ENCODE measurements around the gene AAMP. TPM values are rescaled to one million over a fixed set of nuclear protein-coding genes. Genes with fewer than 3 reads are reported as not detected.
"Not testable (repeated sequence)": the region's sequence is repeated elsewhere in the genome, so short reads cannot be mapped to it uniquely, and the experiment has no call there.

The AAMP gene
- polyA plus RNA-seq, 4 donors = 127 to 144 (median 131) TPM

- no peak for DNase-seq (ENCODE audit: low read depth in 4 of 4, low spot score in 2 of 4)
These were observed 7.2 kb upstream of the AAMP start for GRCh38 chr2:218276986-218277755.

GRCh38 chr2:218275371-218276072 is 5.6 kb upstream of the AAMP start:
- DNase-seq (ENCODE audit: low read depth in 4 of 4, low spot score in 2 of 4) = no peak

- no peak for DNase-seq (ENCODE audit: low read depth in 4 of 4, low spot score in 2 of 4)
These were observed 4.6 kb upstream of the AAMP start for GRCh38 chr2:218274586-218274985.

- DNase-seq (ENCODE audit: low read depth in 4 of 4, low spot score in 2 of 4) = no peak
These were observed 3.9 kb upstream of the AAMP start for GRCh38 chr2:218273908-218274249.

- DNase-seq (ENCODE audit: low read depth in 4 of 4, low spot score in 2 of 4) = not testable (repeated sequence)
These were observed 3.4 kb upstream of the AAMP start for GRCh38 chr2:218273214-218273907.

- no peak for DNase-seq (ENCODE audit: low read depth in 4 of 4, low spot score in 2 of 4)
These were observed 2.7 kb upstream of the AAMP start for GRCh38 chr2:218272531-218273212.

- DNase-seq (ENCODE audit: low read depth in 4 of 4, low spot score in 2 of 4) = no peak
These were observed 2.1 kb upstream of the AAMP start for GRCh38 chr2:218271865-218272530.

- DNase-seq (ENCODE audit: low read depth in 4 of 4, low spot score in 2 of 4) = no peak
These were observed 1.5 kb upstream of the AAMP start for GRCh38 chr2:218271487-218271797.

- no peak for DNase-seq (ENCODE audit: low read depth in 4 of 4, low spot score in 2 of 4)
These were observed 967 bp upstream of the AAMP start for GRCh38 chr2:218270721-218271486.

GRCh38 chr2:218267259-218267658 is 2.7 kb downstream of the AAMP start:
- DNase-seq (ENCODE audit: low read depth in 4 of 4, low spot score in 2 of 4) = no peak

- no peak for DNase-seq (ENCODE audit: low read depth in 4 of 4, low spot score in 2 of 4)
These were observed 3.5 kb downstream of the AAMP start for GRCh38 chr2:218266316-218266979.

- no peak for DNase-seq (ENCODE audit: low read depth in 4 of 4, low spot score in 2 of 4)
These were observed 4.3 kb downstream of the AAMP start for GRCh38 chr2:218265626-218266025.

- no peak for DNase-seq (ENCODE audit: low read depth in 4 of 4, low spot score in 2 of 4)
These were observed 5.0 kb downstream of the AAMP start for GRCh38 chr2:218264773-218265561.

- no peak for DNase-seq (ENCODE audit: low read depth in 4 of 4, low spot score in 2 of 4)
These were observed 5.9 kb downstream of the AAMP start for GRCh38 chr2:218263817-218264641.

- no peak for DNase-seq (ENCODE audit: low read depth in 4 of 4, low spot score in 2 of 4)
These were observed 7.0 kb downstream of the AAMP start for GRCh38 chr2:218262631-218263586.

- DNase-seq (ENCODE audit: low read depth in 4 of 4, low spot score in 2 of 4) = no peak
These were observed 7.7 kb downstream of the AAMP start for GRCh38 chr2:218262237-218262600.

Data from left renal cortex interstitium (tissue), 4 donors.